Left cardiac atrium (tissue), 4 donors: ENCODE results near the gene LMLN. TPM values are rescaled to one million over a fixed set of nuclear protein-coding genes. Genes with fewer than 3 reads are reported as not detected.
"Not testable (repeated sequence)": the region's sequence is repeated elsewhere in the genome, so short reads cannot be mapped to it uniquely, and the experiment has no call there.

Source experiments
- ATAC-seq, 2 donors: fragments of 200-7000 bp; cut with Tn5 transposase; one replicate each; pipeline ENCODE4 v1.9.1; 2020; ENCODE audit warnings: mild to moderate bottlenecking in 2 of 2, moderate library complexity in 2 of 2
- DNase-seq: peaks from one replicate; pipeline ENCODE4 v3.0.0-alpha.2; 2020
- intact Hi-C, 2 donors: fragments of 100-400 bp; cut with DNase I; formaldehyde crosslinking; loops; one replicate each; pipeline versions ENCODE4 v1.14.1 to v1.15.1; 2022 to 2023
- total RNA-seq, 2 donors: library from RNA; stranded (reverse); fragmentation: NEBNext Ultra II Directional; extraction: Animal tissue kit (Norgen Biotek cat#: 25700); gene quantifications; one replicate each; pipeline ENCODE4 v1.2.1, GENCODE V29; 2021
- donor health status: DM: no; HTN: yes; CAD: no.
- donor health status: DM: no; HTN: yes; CAD: no; lungs with severe emphysema.
- donor health status: DM: yes; HTN: yes; CAD: no.
- donor health status: Dilated cardiomyopathy.

Gene LMLN
- total RNA-seq, 2 donors from 2014 or later, result 6.9 to 7.0 TPM

GRCh38 chr3:198062068-198062465 lies 102.0 kb downstream of the LMLN start:
- no peak for DNase-seq
- intact Hi-C loops, result no loop called here
- ATAC-seq, result no peak

- no peak for DNase-seq
- ATAC-seq, result no peak
- intact Hi-C loops, result no loop called here
These were observed 104.4 kb downstream of the LMLN start for GRCh38 chr3:198064420-198064819.

DNA sequence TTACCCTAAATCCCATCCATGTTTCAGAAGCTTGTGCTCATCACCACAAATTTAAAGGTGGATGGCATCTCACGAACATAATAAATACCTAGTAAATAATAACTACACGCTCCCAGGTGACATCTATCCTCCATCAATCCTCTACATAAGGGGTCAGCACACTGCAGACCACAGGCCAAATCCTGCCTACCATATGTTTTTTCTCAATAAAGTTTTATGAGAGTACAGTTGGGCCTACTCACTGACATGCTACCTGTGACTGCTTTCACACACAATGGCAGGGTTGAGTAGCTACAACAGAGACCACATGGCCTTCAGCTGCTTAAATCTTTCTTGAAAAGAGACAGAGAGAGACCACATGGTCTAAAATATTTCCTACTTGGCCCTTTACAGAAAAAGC lies 105.9 kb downstream of the LMLN start:
- intact Hi-C loops, result no loop called here
- DNase-seq (no peak), ATAC-seq (no peak)

DNA sequence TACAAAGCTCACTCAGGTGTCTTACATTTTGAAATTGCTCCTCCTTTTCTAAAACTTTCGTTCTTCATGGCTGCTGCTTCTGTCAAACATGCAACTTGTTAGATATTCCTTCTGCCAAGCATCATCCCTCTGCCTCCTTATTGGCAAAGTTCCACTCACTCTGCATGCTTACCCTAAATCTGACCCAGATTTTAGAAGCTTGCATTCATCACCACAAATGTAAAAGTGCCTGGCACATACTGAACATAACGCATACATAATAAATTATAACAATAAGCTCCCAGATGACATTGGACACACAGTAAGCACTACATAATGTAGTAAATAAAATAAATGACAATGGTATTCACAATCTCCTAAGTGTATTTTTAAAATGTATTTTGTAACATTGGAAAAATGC lies 107.4 kb downstream of the LMLN start:
- ATAC-seq (no peak), DNase-seq (no peak)
- intact Hi-C loops, result no loop called here

DNA sequence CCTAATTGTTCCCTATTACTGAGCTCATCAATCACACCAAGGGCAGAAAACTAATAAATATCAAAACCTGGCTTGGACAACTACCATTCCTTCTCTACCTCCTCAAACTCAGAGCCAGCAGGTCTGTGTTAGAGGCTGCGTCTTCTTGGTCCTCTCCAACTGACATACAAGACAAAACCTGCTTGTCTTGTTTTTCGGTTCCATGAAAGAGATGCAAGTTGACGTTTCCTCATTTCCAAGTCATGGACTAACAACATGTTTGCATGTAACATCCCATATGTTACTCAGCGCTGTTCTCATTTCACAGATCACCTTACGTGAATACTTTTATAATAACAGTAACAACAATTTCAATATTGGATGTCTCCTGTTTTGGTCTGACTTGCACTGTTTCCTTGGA lies 110.9 kb downstream of the LMLN start:
- intact Hi-C loops, result no loop called here
- ATAC-seq, result no peak
- no peak for DNase-seq

DNA sequence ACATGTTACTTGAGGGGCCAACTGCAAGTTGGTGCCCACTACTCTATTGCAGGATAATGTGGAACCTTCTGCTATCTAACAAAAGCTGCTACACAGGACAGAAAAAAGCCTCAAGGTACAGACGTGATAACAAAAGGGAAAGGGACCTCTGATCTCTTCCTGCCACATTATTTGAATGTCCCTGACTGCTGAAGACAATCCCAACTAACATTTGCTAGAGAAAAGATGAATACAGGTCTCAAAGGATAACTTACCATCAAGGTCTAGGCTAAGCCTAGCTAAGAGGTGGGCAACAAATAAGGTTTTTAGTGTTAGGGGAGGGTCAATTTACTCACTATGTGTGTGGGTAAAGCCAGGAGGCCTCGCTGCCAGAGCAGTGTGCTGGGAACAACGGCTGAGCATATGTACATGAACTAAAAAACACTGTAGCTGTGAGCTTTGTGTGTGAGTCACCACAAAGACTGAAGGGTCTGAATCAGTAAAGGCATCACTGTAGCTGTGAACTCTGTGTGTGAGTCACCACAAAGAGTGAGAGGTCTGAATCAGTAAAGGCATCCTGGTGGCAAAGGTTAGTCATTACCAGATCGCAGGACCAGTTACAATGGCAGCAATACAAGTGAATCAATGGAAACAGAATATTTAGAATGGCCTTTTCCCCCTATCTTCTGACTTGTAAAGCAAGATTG lies 111.7 kb downstream of the LMLN start:
- intact Hi-C loops, result no loop called here
- DNase-seq, result no peak
- ATAC-seq, result peak in 1 of 2 donors; percentile 63

DNA sequence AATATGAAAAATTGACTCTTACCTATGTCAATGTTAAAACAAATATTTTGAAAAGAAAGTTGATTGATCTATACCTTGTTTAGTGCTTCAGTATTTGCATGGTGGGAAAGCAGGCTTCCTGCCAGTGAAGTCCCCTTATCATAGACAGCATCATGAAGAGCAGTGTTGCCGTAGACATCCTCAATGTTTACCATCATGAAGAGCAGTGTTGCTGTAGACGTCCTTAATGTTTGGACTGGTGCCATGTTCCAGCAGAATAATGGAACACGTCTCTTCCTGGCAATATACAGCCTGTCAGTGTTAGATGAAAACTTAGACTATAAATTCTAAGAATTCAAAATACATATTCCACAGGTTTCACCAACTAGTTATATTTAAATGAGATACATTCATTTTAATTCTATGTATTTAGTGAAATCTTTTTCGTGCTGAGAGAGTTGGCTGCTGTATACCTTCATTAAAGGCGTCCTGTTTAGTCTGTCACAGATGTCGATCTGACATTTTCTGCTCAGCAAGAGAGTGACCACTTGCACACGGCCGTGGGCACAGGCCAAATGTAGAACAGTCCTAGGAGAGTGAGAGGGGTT lies 116.8 kb downstream of the LMLN start:
- intact Hi-C loops, result no loop called here
- ATAC-seq (no peak), DNase-seq (no peak)

- intact Hi-C loops, result no loop called here
- ATAC-seq (peak; percentile 36 to 65), DNase-seq (no peak)
These were observed 119.9 kb downstream of the LMLN start for GRCh38 chr3:198079771-198080520.

DNA sequence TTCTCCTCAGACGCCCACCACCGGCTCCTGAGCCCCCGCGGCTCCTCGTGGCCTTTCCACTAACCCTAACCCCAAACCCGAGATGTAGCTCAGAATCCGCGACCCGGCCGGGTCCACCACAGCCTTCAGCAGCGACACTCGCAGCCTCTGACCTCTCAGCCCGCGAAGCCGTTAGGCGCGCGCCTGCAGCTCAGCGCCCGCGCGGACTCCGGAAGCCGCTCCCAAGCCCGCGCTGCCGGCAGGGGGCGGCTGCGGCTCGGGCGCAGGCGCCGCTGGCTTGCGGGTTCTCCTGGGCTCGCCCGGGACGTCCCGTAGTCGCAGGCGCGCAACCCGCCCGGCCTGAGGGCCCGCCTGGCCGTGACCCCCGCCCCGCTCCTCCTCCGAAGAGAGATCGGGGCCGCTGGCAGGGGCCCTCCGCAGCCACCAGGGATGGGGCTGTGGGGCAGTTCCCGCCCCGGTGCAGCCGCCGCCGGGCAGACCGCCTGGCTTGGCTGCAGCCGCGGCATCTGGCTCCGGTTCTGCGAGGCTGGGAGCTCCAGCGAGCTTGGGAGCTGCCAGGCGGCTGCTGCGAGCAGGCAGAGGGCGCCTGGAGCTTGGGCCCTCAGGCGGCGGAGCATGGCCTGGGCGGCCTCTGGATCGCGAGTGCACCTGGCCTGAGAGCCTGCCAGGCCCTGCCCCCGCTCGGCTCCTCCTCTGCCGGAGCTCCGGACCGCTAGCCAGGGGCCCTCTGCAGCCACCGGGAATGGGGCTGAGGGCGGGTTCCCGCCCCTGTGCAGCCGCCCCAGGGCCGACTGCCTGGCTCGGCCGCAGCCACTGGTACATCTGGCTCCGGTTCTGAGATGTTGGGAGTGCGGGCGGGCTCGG lies 120.7 kb downstream of the LMLN start:
- intact Hi-C loops, result no loop called here
- DNase-seq (peak; percentile 75), ATAC-seq (peak; percentile 98 to 99)

GRCh38 chr3:198081421-198081844 lies 121.4 kb downstream of the LMLN start:
- no peak for DNase-seq
- no peak for ATAC-seq
- intact Hi-C loops, result no loop called here

DNA sequence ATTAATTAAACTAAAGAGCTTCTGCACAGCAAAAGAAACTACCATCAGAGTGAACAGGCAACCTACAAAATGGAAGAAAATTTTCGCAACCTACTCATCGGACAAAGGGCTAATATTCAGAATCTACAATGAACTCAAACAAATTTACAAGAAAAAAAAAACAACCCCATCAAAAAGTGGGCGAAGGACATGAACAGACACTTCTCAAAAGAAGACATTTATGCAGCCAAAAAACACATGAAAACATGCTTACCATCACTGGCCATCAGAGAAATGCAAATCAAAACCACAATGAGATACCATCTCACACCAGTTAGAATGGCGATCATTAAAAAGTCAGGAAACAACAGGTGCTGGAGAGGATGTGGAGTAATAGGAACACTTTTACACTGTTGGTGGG lies 122.2 kb downstream of the LMLN start:
- ATAC-seq, DNase-seq, intact Hi-C loops: not testable (repeated sequence)

GRCh38 chr3:198088421-198088955 lies 128.5 kb downstream of the LMLN start:
- intact Hi-C loops, result no loop called here
- DNase-seq (no peak), ATAC-seq (no peak)

GRCh38 chr3:198090795-198091332 lies 130.8 kb downstream of the LMLN start:
- ATAC-seq, result no peak
- intact Hi-C loops, result no loop called here
- DNase-seq, result no peak

- ATAC-seq, result no peak
- DNase-seq, result no peak
- intact Hi-C loops, result no loop called here
These were observed 132.3 kb downstream of the LMLN start for GRCh38 chr3:198092276-198092675.

- DNase-seq, result no peak
- intact Hi-C loops, result no loop called here
- ATAC-seq, result no peak
These were observed 133.2 kb downstream of the LMLN start for GRCh38 chr3:198093112-198093679.
